ENCODE data around the gene MT1B. TPM values are rescaled to one million over a fixed set of nuclear protein-coding genes. Genes with fewer than 3 reads are reported as not detected.

Gene MT1B
- total and polyA plus RNA-seq, 2 of the 4 experiments (the other 2 are of a cell fraction) = not detected

DNA sequence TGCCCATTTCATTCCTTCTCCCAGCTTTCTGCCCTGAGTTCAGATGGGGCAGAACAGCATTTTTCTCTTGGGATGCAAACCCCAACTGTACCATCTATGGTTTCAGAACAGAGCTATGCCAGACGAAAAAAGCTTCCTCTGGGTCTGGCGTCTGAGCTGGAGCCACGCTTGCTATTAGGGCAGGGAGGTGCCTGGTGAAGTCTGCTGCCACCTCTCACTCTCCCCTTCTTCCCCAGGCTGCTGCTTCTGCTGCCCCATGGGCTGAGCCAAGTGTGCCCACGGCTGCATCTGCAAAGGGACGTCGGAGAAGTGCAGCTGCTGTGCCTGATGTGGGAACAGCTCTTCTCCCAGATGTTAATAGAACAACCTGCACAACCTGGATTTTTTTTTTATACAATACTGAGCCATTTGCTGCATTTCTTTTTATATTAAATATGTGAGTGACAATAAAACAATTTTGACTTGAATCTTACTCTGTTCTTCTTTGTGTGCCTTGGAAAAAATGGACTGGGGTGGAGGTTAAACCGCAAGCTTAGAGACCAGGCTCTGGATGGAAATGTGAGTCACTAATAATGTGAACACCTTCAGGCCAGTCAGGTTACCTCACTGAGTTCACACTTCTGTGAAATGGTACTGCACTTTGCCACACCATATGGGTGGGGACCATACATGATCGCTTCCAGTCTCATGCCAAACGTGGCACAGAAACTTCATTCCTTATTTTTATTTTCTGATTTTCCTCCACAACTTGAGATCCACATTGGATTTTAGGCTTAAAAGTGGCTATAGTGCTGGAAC, 14.9 kb upstream of the MT1B start:
- Histone ChIP-seq H3K18ac (ENCODE audit: low read depth, low read length) (no peak overlapping the region), H2AK5ac (ENCODE audit: low read depth, low read length) (no peak overlapping the region), H2BK15ac (ENCODE audit: low read depth, low read length) (no peak overlapping the region), H3K4me1 (ENCODE audit: control insufficient read depth, insufficient read depth, low read length) (no peaks in the 10 kb centered on the region; the same call in 1 of the 2 replicates), H4K20me1 (ENCODE audit: insufficient read depth, low read length) (no peaks in the 10 kb centered on the region), H4K91ac (ENCODE audit: insufficient read depth, low read depth, low read length) (no peak overlapping the region), H2BK5ac (ENCODE audit: low read depth, low read length, poor library complexity, severe bottlenecking) (no peak overlapping the region), H3K9me3 (ENCODE audit: control insufficient read depth, insufficient read depth, low read length) (peaks cover 2% of the 10 kb centered on the region; the same call in 1 of the 2 replicates), H3K9me1 (ENCODE audit: insufficient read depth, low read length) (no peaks in the 10 kb centered on the region), H3K4ac (ENCODE audit: low read depth, low read length) (no peak overlapping the region), H3K36me3 (ENCODE audit: control insufficient read depth, insufficient read depth, low read length) (no peaks in the 10 kb centered on the region), H3K4me2 (ENCODE audit: low read depth, low read length) (no peak overlapping the region), H3K27ac (ENCODE audit: insufficient read depth, low read length) (no peak overlapping the region), H3K9ac (ENCODE audit: low read depth, low read length) (no peak overlapping the region), H3K79me1 (ENCODE audit: low read depth in 1 of 2, low read length in 2 of 2) (no peaks in the 10 kb centered on the region), H2AFZ (replicated peaks; ENCODE audit: low read length, poor library complexity) (no peak overlapping the region), H3K4me3 (ENCODE audit: insufficient read depth, low read depth, low read length) (no peak overlapping the region), H3K23ac (ENCODE audit: low read depth, low read length) (no peak overlapping the region), H2AK9ac (replicated peaks; ENCODE audit: low read depth, low read length, poor library complexity) (no peak overlapping the region), H3K14ac (replicated peaks; ENCODE audit: low read depth, low read length) (no peak overlapping the region), H3K27me3 (ENCODE audit: control insufficient read depth, insufficient read depth, low read length) (peaks cover 89% of the 10 kb centered on the region), H2BK20ac (ENCODE audit: low read depth, low read length) (no peak overlapping the region), H4K8ac (ENCODE audit: low read depth in 2 of 2, low read length in 2 of 2) (no peak overlapping the region), H4K5ac (ENCODE audit: low read depth, low read length) (no peak overlapping the region), H3K56ac (ENCODE audit: extremely low read depth, insufficient read depth, low read length) (no peak overlapping the region), H2BK120ac (ENCODE audit: low read depth, low read length) (no peak overlapping the region)
- POLR2A ChIA-PET (ENCODE audit: unreplicated experiment) = no interaction called here
- intact Hi-C loops (cut with micrococcal nuclease) = no loop called here
- in situ Hi-C loops (cut with MboI; ENCODE audit: low sequenced_read_pairs) = no loop called here
- dilution Hi-C loops (cut with HindIII; ENCODE audit: low sequenced_read_pairs, unreplicated experiment) = no loop called here
- BruUV-seq (replicated peaks) = no TSS peak
- DNase-seq (no peak), ATAC-seq (ENCODE audit: low read depth) (no peak)
- TF ChIP-seq SMC3 (IDR thresholded peaks at IDR 0.05; ENCODE audit: low read depth, low read length) = no peak
- no peak for TF ChIP-seq CEBPB (IDR thresholded peaks at IDR 0.05; ENCODE audit: low read depth, low read length)
- TF ChIP-seq RCOR1 (IDR thresholded peaks at IDR 0.05; ENCODE audit: insufficient replicate concordance, low read length) = no peak
- CTCF ChIA-PET = no interaction called here
- WGBS, 2 experiments (ENCODE audit: extremely low coverage in 2 of 2, insufficient read length in 1 of 2) = no CpG with 5 or more reads among the region's 9 CpGs

All from IMR-90 (cell line).